HS-5 (cell line): ENCODE measurements around the gene DLX4.

Experiments used
- DNase-seq: peaks from one replicate; pipeline ENCODE4 v3.0.0-alpha.2; 2012; ENCODE audit warnings: low read depth

Gene DLX4, protein sequence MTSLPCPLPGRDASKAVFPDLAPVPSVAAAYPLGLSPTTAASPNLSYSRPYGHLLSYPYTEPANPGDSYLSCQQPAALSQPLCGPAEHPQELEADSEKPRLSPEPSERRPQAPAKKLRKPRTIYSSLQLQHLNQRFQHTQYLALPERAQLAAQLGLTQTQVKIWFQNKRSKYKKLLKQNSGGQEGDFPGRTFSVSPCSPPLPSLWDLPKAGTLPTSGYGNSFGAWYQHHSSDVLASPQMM

DNA sequence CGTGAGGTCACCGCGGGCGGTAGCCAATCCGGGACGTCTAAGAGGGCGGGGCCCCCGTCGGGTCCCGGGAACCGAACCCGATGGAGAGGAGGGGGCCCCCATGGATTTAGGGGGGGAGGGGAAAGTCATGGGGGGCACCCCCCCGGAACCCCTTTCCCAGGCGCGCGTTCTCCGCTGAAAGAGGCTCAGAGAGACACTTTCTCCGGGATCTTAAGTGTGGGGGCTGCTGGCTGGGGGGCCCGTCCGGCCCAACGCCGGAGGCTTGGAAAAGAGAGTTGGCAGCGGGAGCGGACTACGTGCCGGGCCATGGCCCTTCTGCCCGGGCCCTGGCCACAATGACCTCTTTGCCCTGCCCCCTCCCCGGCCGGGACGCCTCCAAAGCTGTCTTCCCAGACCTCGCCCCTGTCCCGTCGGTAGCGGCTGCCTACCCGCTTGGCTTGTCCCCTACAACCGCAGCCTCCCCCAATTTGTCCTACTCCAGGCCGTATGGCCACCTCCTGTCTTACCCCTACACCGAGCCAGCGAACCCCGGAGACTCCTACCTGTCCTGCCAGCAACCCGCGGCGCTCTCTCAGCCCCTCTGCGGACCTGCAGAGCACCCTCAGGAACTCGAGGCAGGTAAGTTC lies at the start of gene DLX4:
TSS of gene DLX4 (plus strand) at position 57 of the 626 bp plus-strand sequence. CDS start at position 336, 279 bp downstream.
- no peak for DNase-seq

GRCh38 chr17:49920030-49920769 lies 48.8 kb upstream of the DLX4 start:
- DNase-seq = no peak

GRCh38 chr17:49922095-49922494 lies 46.9 kb upstream of the DLX4 start:
- DNase-seq = no peak

GRCh38 chr17:49924116-49924515 lies 44.9 kb upstream of the DLX4 start:
- no peak for DNase-seq

DNA sequence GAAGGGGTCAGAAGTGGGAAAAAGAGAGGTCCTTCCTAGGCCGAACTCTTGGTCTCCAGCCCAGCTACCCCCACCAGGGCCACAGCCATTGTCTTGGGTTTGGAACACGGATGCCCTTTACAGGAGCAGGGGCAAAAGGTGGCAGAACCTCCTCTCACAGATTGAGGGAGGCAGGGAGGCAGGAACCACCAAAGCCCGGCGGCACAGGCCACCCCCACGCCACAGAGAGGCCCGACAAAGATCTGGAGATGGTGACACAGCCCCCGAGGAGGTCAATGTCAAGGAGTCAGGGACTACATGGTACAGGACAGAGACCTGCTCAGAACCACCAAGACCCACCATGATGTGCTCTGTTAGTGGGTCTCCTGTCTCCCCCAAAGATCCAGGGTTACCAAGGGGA lies 44.4 kb upstream of the DLX4 start:
- DNase-seq = no peak

- DNase-seq = no peak
These were observed 43.1 kb upstream of the DLX4 start for GRCh38 chr17:49925921-49926320.

DNA sequence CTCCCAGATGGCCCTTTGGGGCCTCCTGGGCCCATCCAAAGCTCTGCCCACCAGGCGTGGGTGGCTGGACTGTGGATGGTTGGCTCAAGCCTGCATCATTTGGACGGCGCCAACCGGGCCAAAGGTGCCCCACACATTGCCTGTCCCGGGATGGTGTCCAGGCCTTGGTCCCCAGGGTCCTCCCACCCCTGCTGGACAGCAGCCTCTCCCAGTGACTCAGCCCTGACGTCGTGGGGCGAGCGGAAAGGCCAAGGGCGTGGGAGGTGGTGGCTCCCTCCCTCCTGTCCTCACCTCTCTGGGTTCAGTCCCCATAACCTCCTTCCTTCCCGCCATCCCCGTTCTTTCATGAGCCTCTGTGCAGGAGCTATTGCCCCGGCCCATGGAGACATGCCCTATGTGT lies 42.1 kb upstream of the DLX4 start:
- DNase-seq = no peak

DNA sequence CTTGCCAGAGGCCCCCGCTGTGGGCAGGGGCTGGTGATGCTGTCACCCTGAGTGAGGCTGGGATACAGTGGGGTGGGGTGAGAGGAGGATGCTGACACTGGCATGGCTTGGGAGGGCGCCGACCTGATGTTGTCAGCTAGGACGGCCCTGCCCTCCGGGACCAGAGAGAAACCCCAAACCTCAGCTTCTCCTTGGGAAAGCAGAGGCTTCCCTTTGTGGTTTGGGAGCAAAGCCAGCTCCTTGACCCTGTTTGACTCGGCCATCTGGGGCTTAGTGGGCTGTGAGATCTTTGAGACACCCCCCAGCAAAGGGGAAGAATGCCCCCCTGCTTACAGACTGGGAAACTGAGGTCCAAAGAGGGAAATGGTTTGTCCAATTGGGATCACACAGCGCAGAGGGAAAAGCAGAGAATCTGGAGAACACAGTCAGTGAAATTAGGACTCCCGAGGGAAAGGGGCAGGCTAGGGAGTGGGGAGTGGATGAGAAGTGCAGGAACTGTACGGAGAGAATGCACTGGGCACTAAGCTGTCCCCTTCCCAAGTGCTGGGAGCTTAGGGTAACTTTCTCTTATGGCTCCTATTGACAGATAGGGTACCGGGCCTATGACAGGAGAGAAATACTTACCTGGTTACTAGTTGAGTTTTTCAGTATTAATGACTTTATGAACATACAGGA lies 40.7 kb upstream of the DLX4 start:
- DNase-seq = no peak

DNA sequence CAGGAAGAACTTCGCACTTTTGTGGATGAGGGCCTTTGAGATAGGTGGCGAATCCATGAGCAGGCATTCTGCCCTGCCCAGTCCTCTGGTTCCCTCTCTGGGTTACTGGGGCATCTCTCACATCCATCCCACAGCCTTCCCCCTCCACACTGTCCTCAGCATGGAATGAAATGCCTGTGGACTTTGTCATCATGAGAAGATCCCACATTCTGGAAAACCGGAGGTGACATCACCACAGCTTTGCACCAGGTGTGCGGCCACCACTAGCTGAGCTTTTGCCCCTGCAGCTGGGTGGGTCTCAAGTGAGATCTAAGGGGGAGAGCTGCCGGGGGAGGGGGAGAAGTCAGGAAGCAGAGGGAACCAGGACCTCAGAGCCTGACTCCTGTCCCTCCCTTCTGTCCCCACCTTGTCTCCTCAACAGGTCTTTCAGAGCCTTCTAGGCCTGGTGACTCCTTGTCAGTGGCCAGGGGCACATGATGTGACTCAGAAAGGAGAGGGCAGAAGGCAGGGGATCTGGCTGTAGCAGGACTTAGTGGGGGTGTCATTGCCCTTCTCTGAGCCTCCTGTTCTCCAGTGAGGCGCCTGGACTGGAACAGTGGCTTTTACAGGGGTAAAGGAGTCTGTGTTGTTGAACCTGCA lies 40.0 kb upstream of the DLX4 start:
- peak; percentile 79 for DNase-seq

GRCh38 chr17:49930880-49931279 lies 38.1 kb upstream of the DLX4 start:
- no peak for DNase-seq

- no peak for DNase-seq
These were observed 37.4 kb upstream of the DLX4 start for GRCh38 chr17:49931416-49932137.

DNA sequence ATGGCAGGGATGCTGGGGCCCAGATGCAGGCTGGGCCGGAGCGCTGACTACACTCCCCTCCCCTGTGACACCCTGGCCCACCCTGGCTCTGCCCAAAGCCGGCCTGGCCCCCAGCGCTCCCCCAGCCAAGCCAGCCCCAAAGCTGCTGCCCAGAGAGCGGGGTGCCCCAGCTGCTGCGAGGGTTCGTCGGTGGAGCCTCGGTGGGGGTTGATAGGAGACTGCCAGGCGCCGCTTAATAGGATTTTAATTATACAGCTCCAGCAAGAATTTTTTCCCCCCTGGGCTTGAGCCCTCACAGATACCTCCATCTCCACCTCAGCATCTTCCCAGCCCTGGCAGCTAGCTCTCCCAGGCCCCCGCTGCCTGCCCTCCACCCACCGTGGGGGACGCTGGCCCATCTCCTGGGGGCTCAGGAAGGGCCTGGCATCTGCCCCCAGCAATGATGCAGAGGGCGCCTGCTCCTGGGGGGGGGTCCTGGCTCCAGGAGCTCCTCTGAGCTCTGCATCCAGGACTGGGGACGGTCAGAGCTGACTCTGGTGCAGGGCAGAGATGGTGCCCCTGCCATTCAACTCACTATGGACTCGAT lies 36.8 kb upstream of the DLX4 start:
- no peak for DNase-seq

- DNase-seq = no peak
These were observed 36.1 kb upstream of the DLX4 start for GRCh38 chr17:49932901-49933300.

GRCh38 chr17:49935526-49936210 lies 33.3 kb upstream of the DLX4 start:
- DNase-seq = no peak

DNA sequence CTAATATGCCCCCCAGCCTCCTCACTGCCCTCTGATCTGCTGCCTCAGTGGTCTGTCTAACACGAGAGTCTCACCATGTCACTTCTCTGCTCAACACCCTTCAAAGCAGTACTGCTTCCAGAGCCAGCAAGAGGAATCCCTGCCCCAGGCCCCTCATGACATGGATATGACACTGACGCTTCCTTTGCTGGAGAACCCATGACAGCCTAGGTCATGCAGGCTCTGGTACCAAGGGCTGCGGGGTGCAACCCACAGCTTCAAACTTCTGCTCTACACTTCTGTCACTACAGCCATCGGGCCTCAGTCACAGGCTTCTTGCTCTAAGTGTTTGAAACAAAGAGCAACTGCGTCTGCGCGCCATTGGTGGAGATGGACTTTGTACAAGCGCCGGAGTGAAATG lies 32.6 kb upstream of the DLX4 start:
- DNase-seq = no peak

DNA sequence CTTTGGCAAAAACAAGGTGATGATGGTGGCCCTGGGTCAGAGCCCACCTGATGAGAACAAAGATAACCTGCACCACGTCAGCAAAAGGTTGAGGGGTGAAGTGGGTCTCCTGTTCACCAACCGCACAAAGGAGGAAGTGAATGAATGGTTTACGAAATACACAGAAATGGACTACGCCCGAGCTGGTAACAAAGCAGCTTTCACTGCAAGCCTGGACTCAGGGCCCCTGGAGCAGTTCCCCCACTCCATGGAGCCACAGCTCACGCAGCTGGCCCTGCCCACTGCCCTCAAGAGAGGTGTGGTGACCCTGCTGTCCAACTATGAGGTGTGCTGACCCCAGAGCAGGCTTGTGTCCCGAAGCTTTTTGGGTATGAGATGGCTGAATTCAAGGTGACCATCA lies 29.7 kb upstream of the DLX4 start:
- no peak for DNase-seq

- DNase-seq = no peak
These were observed 27.6 kb upstream of the DLX4 start for GRCh38 chr17:49941427-49941826.

GRCh38 chr17:49942947-49943346 lies 26.0 kb upstream of the DLX4 start:
- DNase-seq = no peak

DNA sequence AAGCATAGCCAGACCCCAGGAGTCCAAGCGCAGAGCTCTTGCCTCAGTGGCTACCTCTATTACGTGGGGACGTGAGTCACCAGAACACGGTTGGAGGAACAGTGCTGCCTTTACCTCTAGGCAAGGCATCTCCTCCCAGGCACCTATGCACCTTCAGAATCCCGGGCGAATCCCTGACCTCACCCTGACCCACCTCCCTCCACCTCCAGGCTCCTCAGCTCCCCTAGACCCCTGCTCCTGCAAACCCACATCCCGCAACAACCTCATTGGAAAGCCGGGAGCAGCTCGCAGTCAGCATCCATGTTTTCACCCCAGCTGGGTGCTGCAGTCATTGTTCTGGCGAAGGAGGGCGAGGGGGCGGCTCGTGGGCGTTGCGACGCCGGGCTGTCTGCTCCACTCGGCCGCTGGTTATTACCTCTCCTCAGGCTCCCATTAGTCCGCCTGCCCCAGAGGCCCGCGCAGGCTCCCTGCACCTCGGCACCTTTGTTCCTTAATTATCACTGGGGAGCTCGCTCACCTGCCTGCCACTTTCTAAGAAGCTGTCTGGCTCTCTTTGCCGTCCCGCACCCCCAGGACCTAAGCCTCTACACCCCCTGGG lies 24.6 kb upstream of the DLX4 start:
- DNase-seq = no peak

- no peak for DNase-seq
These were observed 22.8 kb upstream of the DLX4 start for GRCh38 chr17:49946208-49946607.
